ENCODE measurements around the gene KRTAP12-4.

DNA sequence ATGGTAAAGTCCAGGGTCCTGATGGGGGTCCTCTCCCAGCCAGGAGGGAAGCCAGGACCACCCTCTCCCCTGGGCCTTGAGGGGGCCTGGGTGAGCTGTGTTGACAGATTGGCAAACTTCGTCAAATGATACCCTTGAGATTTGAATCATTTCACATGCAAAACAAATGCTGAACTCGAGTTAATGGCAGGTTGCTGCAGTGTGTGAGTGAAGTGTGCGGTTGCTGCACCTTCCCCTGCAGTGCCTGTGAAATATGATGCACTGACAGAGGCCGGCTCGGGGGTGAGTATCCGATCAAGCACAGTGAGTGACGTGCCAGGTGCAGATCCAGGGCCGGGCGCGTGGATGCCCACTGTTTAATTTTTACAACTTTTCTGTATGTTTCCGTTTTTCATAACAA, 33.2 kb upstream of the KRTAP12-4 start:
- TF ChIP-seq EZH2 (IDR thresholded peaks at IDR 0.05; ENCODE audit: insufficient read depth, poor library complexity, severe bottlenecking): no peak
- no peak for TF ChIP-seq EZH2phosphoT487 (IDR thresholded peaks at IDR 0.05; ENCODE audit: insufficient read depth, low read depth)
